Measurements from ENCODE around the gene BCL7A.

The BCL7A gene

GRCh38 chr12:122028165-122028904 lies 6.7 kb downstream of the BCL7A start:
- no peaks in the 10 kb centered on the region for H3K9me3 ChIP-seq (ENCODE audit: severe bottlenecking)
- H3K27me3 ChIP-seq (ENCODE audit: insufficient read depth, low read depth, severe bottlenecking): peaks cover 2% of the 10 kb centered on the region
- no peaks in the 10 kb centered on the region for H3K36me3 ChIP-seq
- no peak for DNase-seq
- H3K4me3 ChIP-seq (ENCODE audit: low read depth, low read length): no peak overlapping the region
- H3K27ac ChIP-seq: no peak overlapping the region
- no peak for TF ChIP-seq CTCF (IDR thresholded peaks at IDR 0.05; ENCODE audit: low read depth, low read length)

GRCh38 chr12:122028905-122029560 lies 7.3 kb downstream of the BCL7A start:
- Histone ChIP-seq H3K9me3 (ENCODE audit: severe bottlenecking) (no peaks in the 10 kb centered on the region), H3K4me3 (ENCODE audit: low read depth, low read length) (no peak overlapping the region), H3K27ac (no peak overlapping the region), H3K27me3 (ENCODE audit: insufficient read depth, low read depth, severe bottlenecking) (no peaks in the 10 kb centered on the region), H3K36me3 (no peaks in the 10 kb centered on the region)
- DNase-seq: no peak
- no peak for TF ChIP-seq CTCF (IDR thresholded peaks at IDR 0.05; ENCODE audit: low read depth, low read length)

- Histone ChIP-seq H3K27ac (no peak overlapping the region), H3K27me3 (ENCODE audit: insufficient read depth, low read depth, severe bottlenecking) (no peaks in the 10 kb centered on the region), H3K9me3 (ENCODE audit: severe bottlenecking) (no peaks in the 10 kb centered on the region), H3K4me3 (ENCODE audit: low read depth, low read length) (no peak overlapping the region), H3K36me3 (no peaks in the 10 kb centered on the region)
- DNase-seq: no peak
- TF ChIP-seq CTCF (IDR thresholded peaks at IDR 0.05; ENCODE audit: low read depth, low read length): no peak
Observed at GRCh38 chr12:122029620-122030423, 8.1 kb downstream of the BCL7A start.

GRCh38 chr12:122030424-122031035 lies 8.8 kb downstream of the BCL7A start:
- Histone ChIP-seq H3K27me3 (ENCODE audit: insufficient read depth, low read depth, severe bottlenecking) (no peaks in the 10 kb centered on the region), H3K36me3 (peaks cover 3% of the 10 kb centered on the region; the same call in 1 of the 2 replicates), H3K27ac (no peak overlapping the region), H3K9me3 (ENCODE audit: severe bottlenecking) (no peaks in the 10 kb centered on the region), H3K4me3 (ENCODE audit: low read depth, low read length) (no peak overlapping the region)
- DNase-seq: no peak
- TF ChIP-seq CTCF (IDR thresholded peaks at IDR 0.05; ENCODE audit: low read depth, low read length): no peak

- no peaks in the 10 kb centered on the region for H3K27me3 ChIP-seq (ENCODE audit: insufficient read depth, low read depth, severe bottlenecking)
- no peaks in the 10 kb centered on the region for H3K9me3 ChIP-seq (ENCODE audit: severe bottlenecking)
- peak; percentile 53 for DNase-seq
- no peak overlapping the region for H3K27ac ChIP-seq
- peak; percentile 93 for TF ChIP-seq CTCF (IDR thresholded peaks at IDR 0.05; ENCODE audit: low read depth, low read length)
- H3K36me3 ChIP-seq: peaks cover 11% of the 10 kb centered on the region
- no peak overlapping the region for H3K4me3 ChIP-seq (ENCODE audit: low read depth, low read length)
Observed at GRCh38 chr12:122031342-122032216, 9.9 kb downstream of the BCL7A start.
